HEK293 (cell line): ENCODE measurements around the gene GET3.
"Not testable (repeated sequence)": the region's sequence is repeated elsewhere in the genome, so short reads cannot be mapped to it uniquely, and the experiment has no call there.

ENCODE experiments used
- CTCF ChIA-PET: fragments of 350-600 bp; formaldehyde crosslinking; extraction: SDS; loops from one replicate; lab custom pipeline; 2021; ENCODE audit warnings: antibody characterized with exemption; lab: Yijun Ruan, JAX
- POLR2A ChIA-PET: fragments of 300-600 bp; formaldehyde crosslinking; extraction: SDS; loops from one replicate; lab custom pipeline; 2020; ENCODE audit warnings: antibody characterized with exemption, inconsistent platforms; lab: Yijun Ruan, JAX
- H3K27ac ChIP-seq: fragments of 200-500 bp; sonication (Bioruptor generic); 2 replicates; pipeline ENCODE4 v1.5.1; 2014; ENCODE audit warnings: low read depth, low read length, control low read depth, inconsistent platforms; ENCODE audit errors: extremely low read depth
- H3K36me3 ChIP-seq, 2 experiments: fragments of 200-500 bp in 1 of 2; sonication (Bioruptor generic) in 1 of 2; 1 replicate in 1 of 2; 2 replicates in 1 of 2; pipeline ENCODE4 v1.5.1; 2014 to 2017; ENCODE audit warnings: inconsistent platforms in 2 of 2, low read length in 2 of 2; ENCODE audit not compliant: control insufficient read depth in 2 of 2, insufficient read depth in 1 of 2
- H3K4me1 ChIP-seq: fragments of 200-500 bp; sonication (Bioruptor generic); 2 replicates; pipeline ENCODE4 v1.5.1; 2014; ENCODE audit warnings: mild to moderate bottlenecking, low read length, inconsistent platforms; ENCODE audit not compliant: control insufficient read depth, insufficient read depth
- H3K4me3 ChIP-seq: 2 replicates; pipeline ENCODE4 v1.5.1; 2011; ENCODE audit warnings: low read depth, mild to moderate bottlenecking, control low read depth, low read length, moderate library complexity
- H3K9me3 ChIP-seq: fragments of 200-500 bp; sonication (Bioruptor generic); 2 replicates; pipeline ENCODE4 v1.5.1; 2014; ENCODE audit warnings: low read depth, low read length, inconsistent platforms; ENCODE audit not compliant: control insufficient read depth, insufficient read depth
- GLIS1 ChIP-seq: fragments of 450-650 bp; formaldehyde crosslinking; IDR thresholded peaks from 2 replicates; pipeline ENCODE4 v1.5.1; 2016; ENCODE audit warnings: missing biosample characterization, missing genetic modification characterization
- TRIM28 ChIP-seq: IDR thresholded peaks from 2 replicates; pipeline ENCODE4 v1.6.1; 2011; ENCODE audit warnings: low read length, control low read depth, borderline replicate concordance
- ZBTB21 ChIP-seq: fragments of 450-650 bp; formaldehyde crosslinking; IDR thresholded peaks from 2 replicates; pipeline ENCODE4 v1.5.1; 2017; ENCODE audit warnings: missing biosample characterization, missing genetic modification characterization
- ZBTB48 ChIP-seq: fragments of 450-650 bp; formaldehyde crosslinking; IDR thresholded peaks from 2 replicates; pipeline ENCODE4 v1.5.1; 2016; ENCODE audit warnings: missing biosample characterization, missing genetic modification characterization
- ZBTB8A ChIP-seq: fragments of 450-650 bp; formaldehyde crosslinking; IDR thresholded peaks from 2 replicates; pipeline ENCODE4 v1.5.1; 2016; ENCODE audit warnings: missing biosample characterization, missing genetic modification characterization
- ZFP41 ChIP-seq: fragments of 450-650 bp; formaldehyde crosslinking; IDR thresholded peaks from 2 replicates; pipeline ENCODE4 v1.5.1; 2016; ENCODE audit warnings: missing biosample characterization, missing genetic modification characterization, borderline replicate concordance
- ZNF169 ChIP-seq: fragments of 450-650 bp; formaldehyde crosslinking; IDR thresholded peaks from 2 replicates; pipeline ENCODE4 v1.5.1; 2016; ENCODE audit warnings: missing biosample characterization, missing genetic modification characterization
- ZNF24 ChIP-seq: fragments of 450-650 bp; formaldehyde crosslinking; IDR thresholded peaks from 2 replicates; pipeline ENCODE4 v1.5.1; 2016; ENCODE audit warnings: missing biosample characterization, missing genetic modification characterization
- ZNF324 ChIP-seq: fragments of 450-650 bp; formaldehyde crosslinking; IDR thresholded peaks from 2 replicates; pipeline ENCODE4 v1.5.1; 2016; ENCODE audit warnings: missing biosample characterization, missing genetic modification characterization
- ZNF530 ChIP-seq: fragments of 450-650 bp; formaldehyde crosslinking; IDR thresholded peaks from 2 replicates; pipeline ENCODE4 v1.5.1; 2016; ENCODE audit warnings: low read depth, missing biosample characterization, missing genetic modification characterization
- ZNF629 ChIP-seq: fragments of 450-650 bp; formaldehyde crosslinking; IDR thresholded peaks from 2 replicates; pipeline ENCODE4 v1.5.1; 2017; ENCODE audit warnings: missing biosample characterization, missing genetic modification characterization
- ZNF654 ChIP-seq: fragments of 450-650 bp; formaldehyde crosslinking; IDR thresholded peaks from 2 replicates; pipeline ENCODE4 v1.5.1; 2016; ENCODE audit warnings: low read depth, missing biosample characterization, missing genetic modification characterization
- ZNF785 ChIP-seq: fragments of 450-650 bp; formaldehyde crosslinking; IDR thresholded peaks from 2 replicates; pipeline ENCODE4 v1.5.1; 2016; ENCODE audit warnings: missing biosample characterization, missing genetic modification characterization
- TF ChIP-seq, protein P1 (sequence below): fragments of 450-650 bp; formaldehyde crosslinking; IDR thresholded peaks from 2 replicates; pipeline ENCODE4 v1.5.1; 2016; ENCODE audit warnings: missing biosample characterization, missing genetic modification characterization
- TF ChIP-seq, protein P2 (sequence below): fragments of 450-650 bp; IDR thresholded peaks from 2 replicates; pipeline ENCODE4 v1.5.1; 2018; ENCODE audit warnings: missing biosample characterization, missing genetic modification characterization
- TF ChIP-seq, protein P3 (sequence below): fragments of 450-650 bp; formaldehyde crosslinking; IDR thresholded peaks from 2 replicates; pipeline ENCODE4 v1.5.1; 2016; ENCODE audit warnings: missing biosample characterization, missing genetic modification characterization

The GET3 gene

GRCh38 chr19:12708641-12709040 is 28.7 kb upstream of the GET3 start:
- Histone ChIP-seq H3K4me3 (no peak overlapping the region), H3K27ac (no peak overlapping the region), H3K9me3 (no peaks in the 10 kb centered on the region), H3K36me3 (peaks cover 63 to 94% of the 10 kb centered on the region in 2 experiments), H3K4me1 (no peaks in the 10 kb centered on the region)
- ChIA-PET CTCF (interaction anchor here (0.5 to 2.0 kb wide), 3 partner anchors 49 to 1492 kb away, joined by 3 to 6 read pairs (median 4); no protein-coding TSS in a partner anchor), POLR2A (interaction anchor here (0.6 kb wide), 1 partner anchor 26 kb away, joined by 3 read pairs; the partner anchor contains the start of gene TRIR)
- TF ChIP-seq, protein P1, sequence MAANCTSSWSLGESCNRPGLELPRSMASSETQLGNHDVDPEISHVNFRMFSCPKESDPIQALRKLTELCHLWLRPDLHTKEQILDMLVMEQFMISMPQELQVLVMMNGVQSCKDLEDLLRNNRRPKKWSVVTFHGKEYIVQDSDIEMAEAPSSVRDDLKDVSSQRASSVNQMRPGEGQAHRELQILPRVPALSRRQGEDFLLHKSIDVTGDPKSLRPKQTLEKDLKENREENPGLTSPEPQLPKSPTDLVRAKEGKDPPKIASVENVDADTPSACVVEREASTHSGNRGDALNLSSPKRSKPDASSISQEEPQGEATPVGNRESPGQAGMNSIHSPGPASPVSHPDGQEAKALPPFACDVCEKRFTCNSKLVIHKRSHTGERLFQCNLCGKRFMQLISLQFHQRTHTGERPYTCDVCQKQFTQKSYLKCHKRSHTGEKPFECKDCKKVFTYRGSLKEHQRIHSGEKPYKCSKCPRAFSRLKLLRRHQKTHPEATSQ (tag by site-specific recombination), result no peak
- TF ChIP-seq ZNF785 (tag by site-specific recombination) (no peak), ZNF24 (tag by site-specific recombination) (no peak), ZFP41 (no peak), ZBTB48 (tag by site-specific recombination) (no peak), ZNF169 (no peak), ZNF530 (no peak), GLIS1 (tag by site-specific recombination) (no peak), TRIM28 (no peak)

DNA sequence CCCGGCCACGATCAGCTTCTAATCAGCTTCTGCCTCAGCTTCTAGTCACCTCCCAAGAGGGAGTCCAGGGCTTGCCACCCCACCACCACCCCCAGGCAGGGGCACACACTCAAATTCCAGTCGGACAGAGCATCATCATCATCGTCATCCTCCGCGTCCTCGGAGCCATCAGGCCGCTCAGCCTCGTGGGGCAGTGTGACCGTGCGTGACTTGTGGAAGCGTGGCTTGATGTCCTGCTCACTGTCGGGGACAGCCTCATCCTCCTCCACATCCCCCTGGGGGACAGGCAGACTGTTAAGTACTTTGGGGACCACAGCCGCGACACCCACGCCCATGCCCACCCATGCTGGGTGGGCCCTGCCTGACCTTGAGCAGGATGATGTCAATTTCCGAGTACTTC is 26.1 kb upstream of the GET3 start:
- no peaks in the 10 kb centered on the region for H3K9me3 ChIP-seq
- peaks cover 62 to 94% of the 10 kb centered on the region in 2 experiments for H3K36me3 ChIP-seq
- no peaks in the 10 kb centered on the region for H3K4me1 ChIP-seq
- no peak overlapping the region for H3K27ac ChIP-seq
- POLR2A ChIA-PET, result no interaction called here
- CTCF ChIA-PET, result no interaction called here
- H3K4me3 ChIP-seq, result no peak overlapping the region
- no peak for TF ChIP-seq ZBTB21
- TF ChIP-seq, protein P2, sequence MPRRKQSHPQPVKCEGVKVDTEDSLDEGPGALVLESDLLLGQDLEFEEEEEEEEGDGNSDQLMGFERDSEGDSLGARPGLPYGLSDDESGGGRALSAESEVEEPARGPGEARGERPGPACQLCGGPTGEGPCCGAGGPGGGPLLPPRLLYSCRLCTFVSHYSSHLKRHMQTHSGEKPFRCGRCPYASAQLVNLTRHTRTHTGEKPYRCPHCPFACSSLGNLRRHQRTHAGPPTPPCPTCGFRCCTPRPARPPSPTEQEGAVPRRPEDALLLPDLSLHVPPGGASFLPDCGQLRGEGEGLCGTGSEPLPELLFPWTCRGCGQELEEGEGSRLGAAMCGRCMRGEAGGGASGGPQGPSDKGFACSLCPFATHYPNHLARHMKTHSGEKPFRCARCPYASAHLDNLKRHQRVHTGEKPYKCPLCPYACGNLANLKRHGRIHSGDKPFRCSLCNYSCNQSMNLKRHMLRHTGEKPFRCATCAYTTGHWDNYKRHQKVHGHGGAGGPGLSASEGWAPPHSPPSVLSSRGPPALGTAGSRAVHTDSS (tag by site-specific recombination), result peak; percentile 36; the same call in 1 of the 2 replicates
- TF ChIP-seq ZNF324 (tag by site-specific recombination), result no peak

GRCh38 chr19:12712077-12712476 is 25.2 kb upstream of the GET3 start:
- H3K4me1 ChIP-seq, H3K4me3 ChIP-seq, H3K27ac ChIP-seq, H3K9me3 ChIP-seq: not testable (repeated sequence)
- H3K36me3 ChIP-seq, result peaks cover 64 to 94% of the 10 kb centered on the region in 2 experiments
- TF ChIP-seq ZNF654, result peak; percentile 28
- 0 out of 2 replicates have a peak, but pooled peaks have one; percentile 22 for TF ChIP-seq ZNF629 (tag by site-specific recombination)
- TF ChIP-seq, protein P3, sequence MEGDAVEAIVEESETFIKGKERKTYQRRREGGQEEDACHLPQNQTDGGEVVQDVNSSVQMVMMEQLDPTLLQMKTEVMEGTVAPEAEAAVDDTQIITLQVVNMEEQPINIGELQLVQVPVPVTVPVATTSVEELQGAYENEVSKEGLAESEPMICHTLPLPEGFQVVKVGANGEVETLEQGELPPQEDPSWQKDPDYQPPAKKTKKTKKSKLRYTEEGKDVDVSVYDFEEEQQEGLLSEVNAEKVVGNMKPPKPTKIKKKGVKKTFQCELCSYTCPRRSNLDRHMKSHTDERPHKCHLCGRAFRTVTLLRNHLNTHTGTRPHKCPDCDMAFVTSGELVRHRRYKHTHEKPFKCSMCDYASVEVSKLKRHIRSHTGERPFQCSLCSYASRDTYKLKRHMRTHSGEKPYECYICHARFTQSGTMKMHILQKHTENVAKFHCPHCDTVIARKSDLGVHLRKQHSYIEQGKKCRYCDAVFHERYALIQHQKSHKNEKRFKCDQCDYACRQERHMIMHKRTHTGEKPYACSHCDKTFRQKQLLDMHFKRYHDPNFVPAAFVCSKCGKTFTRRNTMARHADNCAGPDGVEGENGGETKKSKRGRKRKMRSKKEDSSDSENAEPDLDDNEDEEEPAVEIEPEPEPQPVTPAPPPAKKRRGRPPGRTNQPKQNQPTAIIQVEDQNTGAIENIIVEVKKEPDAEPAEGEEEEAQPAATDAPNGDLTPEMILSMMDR (tag by site-specific recombination), result peak; percentile 21; the same call in 1 of the 2 replicates
- TF ChIP-seq ZBTB8A (tag by site-specific recombination), result peak; percentile 65
- POLR2A ChIA-PET, result interaction anchor here (0.6 to 0.7 kb wide), 3 partner anchors 16 to 32 kb away, joined by 3 read pairs; partner anchors contain the start of genes DHPS and FBXW9
- CTCF ChIA-PET, result interaction anchor here (0.6 to 1.8 kb wide), 2 partner anchors 84 to 696 kb away, joined by 4 to 7 read pairs; no protein-coding TSS in a partner anchor
